Transverse colon (tissue), 4 donors: ENCODE data around the gene ARL8A. TPM values are rescaled to one million over a fixed set of nuclear protein-coding genes. Genes with fewer than 3 reads are reported as not detected.
A peak's percentile ranks its signal among the peaks of the same experiment; 100 is the strongest.

Source experiments
- DNase-seq: peaks from one replicate; pipeline ENCODE4 v3.0.0-alpha.2; 2019
- H3K27ac ChIP-seq, 4 donors: fragments of 200-600 bp; sonication (generic); 2 replicates each; pipeline ENCODE4 v1.5.1; 2016 to 2018; ENCODE audit warnings: inconsistent platforms in 4 of 4
- H3K27me3 ChIP-seq: fragments of 200-600 bp; sonication (generic); 2 replicates; pipeline ENCODE4 v1.5.1; 2017; ENCODE audit warnings: inconsistent platforms
- H3K36me3 ChIP-seq, 4 donors: fragments of 200-600 bp; sonication (generic); 2 replicates each; pipeline ENCODE4 v1.5.1; 2017 to 2019; ENCODE audit warnings: inconsistent platforms in 4 of 4
- H3K4me1 ChIP-seq, 4 donors: fragments of 200-600 bp; sonication (generic); 2 replicates each; pipeline ENCODE4 v1.5.1; 2017 to 2020; ENCODE audit warnings: inconsistent platforms in 4 of 4
- H3K4me3 ChIP-seq, 4 donors: fragments of 200-600 bp; sonication (generic); 1 replicate in 1 of 4; 2 replicates in 3 of 4; pipeline versions ENCODE4 v1.5.1 to v1.6.1; 2017 to 2019; ENCODE audit warnings: inconsistent platforms in 4 of 4
- H3K9me3 ChIP-seq, 2 donors: fragments of 200-600 bp; sonication (generic); 2 replicates each; pipeline ENCODE4 v1.5.1; 2017 to 2019; ENCODE audit warnings: inconsistent platforms in 2 of 2
- CTCF ChIP-seq, 5 experiments: fragments of 200-600 bp in 3 of 5; fragments of 450-650 bp in 2 of 5; sonication (generic) in 3 of 5; IDR thresholded peaks; 1 replicate in 2 of 5; 2 replicates in 3 of 5; pipeline ENCODE4 v1.5.1; 2016 to 2017; ENCODE audit warnings: antibody characterized with exemption in 5 of 5, inconsistent platforms in 3 of 5, mild to moderate bottlenecking in 2 of 5, moderate library complexity in 1 of 5
- EP300 ChIP-seq: sonication (generic); formaldehyde crosslinking; IDR thresholded peaks from one replicate; pipeline ENCODE4 v1.6.1; 2017; ENCODE audit warnings: antibody characterized with exemption, low read depth
- POLR2A ChIP-seq: fragments of 450-650 bp; IDR thresholded peaks from one replicate; pipeline ENCODE4 v1.6.1; 2016; ENCODE audit warnings: antibody characterized with exemption, mild to moderate bottlenecking, moderate library complexity
- POLR2AphosphoS5 ChIP-seq, 3 donors: sonication (generic); formaldehyde crosslinking; IDR thresholded peaks; one replicate each; pipeline ENCODE4 v1.6.1; 2016; ENCODE audit warnings: antibody characterized with exemption in 3 of 3
- WGBS, 2 donors: methylation state at CpG; one replicate each; pipeline ENCODE4 v1.1.5; 2018; ENCODE audit warnings: low coverage in 1 of 2; 5-methylcytosine and 5-hydroxymethylcytosine counted together
- in situ Hi-C, 4 donors: fragments of 200-750 bp; cut with MboI; loops; one replicate each; pipeline versions ENCODE4 v1.15.0 to v1.15.1; 2017; ENCODE audit warnings: low sequenced_read_pairs in 3 of 4, low pct_ligation_motif_present in 1 of 4, low pct_unique_long_range_greater_than_20kb in 1 of 4
- intact Hi-C: fragments of 100-400 bp; cut with DNase I; formaldehyde crosslinking; loops from one replicate; pipeline ENCODE4 v1.15.1; 2023; ENCODE audit warnings: low total_unique reads
- total RNA-seq, 4 donors: library from RNA; depleted of rRNA; stranded (reverse); fragments of >200 nt; gene quantifications; one replicate each; pipeline ENCODE4 v1.1.0, GENCODE V29; 2016

Gene ARL8A
- total RNA-seq, 4 donors from 2014 or later = 9.0 to 27.2 (median 21.6) TPM

DNA sequence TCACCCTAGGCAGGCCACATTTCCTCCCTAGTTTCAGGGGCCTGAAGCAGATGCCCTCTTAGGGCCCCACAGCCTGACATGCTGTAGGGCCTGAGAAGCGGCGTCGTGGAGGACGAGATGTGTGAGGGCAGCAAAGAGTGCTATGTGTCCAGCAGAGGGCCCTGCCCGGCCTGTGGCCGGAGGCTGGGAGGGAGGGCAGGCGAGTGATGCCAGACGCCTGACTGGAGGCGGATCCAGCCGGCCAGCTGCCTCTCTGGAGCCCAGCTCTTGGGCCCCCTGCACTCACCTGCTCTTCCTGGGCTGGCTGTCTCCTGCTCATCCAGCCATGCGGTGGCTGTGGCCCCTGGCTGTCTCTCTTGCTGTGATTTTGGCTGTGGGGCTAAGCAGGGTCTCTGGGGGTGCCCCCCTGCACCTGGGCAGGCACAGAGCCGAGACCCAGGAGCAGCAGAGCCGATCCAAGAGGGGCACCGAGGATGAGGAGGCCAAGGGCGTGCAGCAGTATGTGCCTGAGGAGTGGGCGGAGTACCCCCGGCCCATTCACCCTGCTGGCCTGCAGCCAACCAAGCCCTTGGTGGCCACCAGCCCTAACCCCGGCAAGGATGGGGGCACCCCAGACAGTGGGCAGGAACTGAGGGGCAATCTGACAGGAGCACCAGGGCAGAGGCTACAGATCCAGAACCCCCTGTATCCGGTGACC lies 21.8 kb downstream of the ARL8A start, which contains the start of gene GPR37L1:
Gene GPR37L1, plus strand, starts transcription at position 279 of the 697 bp plus-strand sequence. Its CDS starts 47 bp downstream, at position 326.
- Histone ChIP-seq H3K36me3 (no peaks in the 10 kb centered on the region), H3K27ac (no peak within 1 kb of the TSS), H3K9me3 (no peaks in the 10 kb centered on the region), H3K4me1 (peaks cover 0 to 11% (median 0%) of the 10 kb centered on the region in 4 donors), H3K4me3 (no peak within 1 kb of the TSS), H3K27me3 (no peaks in the 10 kb centered on the region)
- intact Hi-C loops (no loop called here), in situ Hi-C loops (loop anchor here in 3 of 4 donors (5.0 to 10.0 kb wide), 3 partner anchors 115 to 228 kb away; no protein-coding TSS in a partner anchor)
- WGBS, 2 donors = 66% methylated on average over 18 of the region's 19 CpGs; no CpG with 5 or more reads in 1 of the 2 donors
- DNase-seq = no peak
- TF ChIP-seq CTCF (IDR thresholded peaks at IDR 0.05) (peak in 2 of 5 experiments; percentile 7 to 10), EP300 (no peak)

DNA sequence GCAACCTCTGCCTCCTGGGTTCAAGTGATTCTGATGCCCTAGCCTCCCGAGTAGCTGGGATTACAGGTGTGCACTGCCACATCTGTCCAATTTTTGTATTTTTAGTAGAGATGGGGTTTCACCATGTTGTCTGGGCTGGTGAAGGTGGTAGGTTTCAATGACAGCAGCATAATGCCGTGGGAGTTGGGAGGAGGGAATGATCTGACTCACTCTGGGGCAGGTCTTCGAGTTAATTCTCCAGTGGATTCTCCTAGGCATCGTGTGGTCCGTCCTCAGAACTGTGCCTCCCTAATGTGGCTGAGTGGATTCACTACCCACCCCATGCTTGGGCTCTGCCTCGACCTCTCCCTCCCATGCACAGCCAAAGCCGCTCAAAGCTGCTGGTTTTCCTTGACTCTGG lies 23.5 kb downstream of the ARL8A start:
- peaks cover 0 to 13% (median 0%) of the 10 kb centered on the region in 4 donors for H3K4me1 ChIP-seq
- in situ Hi-C loops = loop anchor here in 3 of 4 donors (5.0 to 10.0 kb wide), 3 partner anchors 114 to 226 kb away; no protein-coding TSS in a partner anchor
- H3K36me3 ChIP-seq = no peaks in the 10 kb centered on the region
- H3K27me3 ChIP-seq = no peaks in the 10 kb centered on the region
- WGBS, 2 donors = 65 to 89% methylated on average over 3 to 7 of the region's 7 CpGs
- H3K27ac ChIP-seq = no peak overlapping the region
- TF ChIP-seq EP300 = no peak
- TF ChIP-seq CTCF (IDR thresholded peaks at IDR 0.05) = no peak
- TF ChIP-seq POLR2A = no peak
- no peak for TF ChIP-seq POLR2AphosphoS5 (IDR thresholded peaks at IDR 0.05)
- intact Hi-C loops = no loop called here
- DNase-seq = no peak
- H3K9me3 ChIP-seq = no peaks in the 10 kb centered on the region
- no peak overlapping the region for H3K4me3 ChIP-seq

DNA sequence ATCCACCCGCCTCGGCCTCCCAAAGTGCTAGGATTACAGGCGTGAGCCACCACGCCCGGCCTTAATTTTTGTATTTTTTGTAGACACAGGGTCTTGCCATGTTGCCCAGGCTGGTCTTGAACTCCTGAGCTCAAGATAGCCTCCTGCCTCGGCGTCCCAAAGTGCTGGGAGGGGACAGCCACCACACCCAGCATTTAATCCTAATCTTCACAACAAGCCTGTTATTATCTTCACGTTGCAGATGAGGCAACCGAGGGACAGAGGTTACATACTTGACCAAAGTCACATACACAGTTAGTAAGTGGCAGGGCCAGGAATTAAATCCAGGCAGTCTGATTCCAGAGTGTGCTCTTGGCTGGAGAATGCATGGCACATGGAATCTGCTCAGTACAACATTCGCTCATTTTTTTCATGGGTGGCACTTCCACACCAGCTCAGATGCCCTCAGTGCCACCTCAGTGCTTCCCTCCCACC lies 26.6 kb downstream of the ARL8A start:
- no peaks in the 10 kb centered on the region for H3K27me3 ChIP-seq
- no peak for TF ChIP-seq EP300
- peak; percentile 37 for TF ChIP-seq POLR2A
- peak in 2 of 3 donors; percentile 58 to 73 for TF ChIP-seq POLR2AphosphoS5 (IDR thresholded peaks at IDR 0.05)
- TF ChIP-seq CTCF (IDR thresholded peaks at IDR 0.05) = no peak
- H3K36me3 ChIP-seq = no peaks in the 10 kb centered on the region
- intact Hi-C loops = no loop called here
- in situ Hi-C loops = loop anchor here in 3 of 4 donors (10.0 kb wide), 1 partner anchor 103 kb away; the partner anchor contains the start of gene ELF3 (in 3 of the 3)
- H3K27ac ChIP-seq = peak overlapping the region; percentile 79 to 82 (median 80)
- H3K9me3 ChIP-seq = no peaks in the 10 kb centered on the region
- no peak overlapping the region for H3K4me3 ChIP-seq
- peak; percentile 42 for DNase-seq
- 55 to 76% methylated on average over 4 to 10 of the region's 10 CpGs for WGBS, 2 donors
- H3K4me1 ChIP-seq = peaks cover 3 to 29% (median 5%) of the 10 kb centered on the region in 4 donors

DNA sequence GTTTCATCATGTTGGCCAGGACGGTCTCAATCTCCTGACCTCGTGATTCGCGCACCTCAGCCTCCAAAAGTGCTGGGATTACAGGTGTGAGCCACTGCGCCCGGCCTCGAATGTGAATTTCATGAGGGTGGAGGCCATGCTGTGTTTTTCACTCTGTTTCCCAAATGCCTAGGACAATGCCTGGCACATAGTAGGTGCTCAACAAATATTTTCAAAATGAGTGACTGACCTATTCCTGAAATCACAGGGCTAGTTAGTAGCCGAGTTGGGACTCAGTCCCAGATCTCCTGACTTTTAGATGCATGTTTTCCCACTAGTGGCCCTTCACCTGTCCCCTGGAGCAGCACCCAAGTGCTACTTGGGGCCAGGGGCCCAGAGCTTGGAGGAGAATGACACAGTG lies 28.2 kb downstream of the ARL8A start:
- in situ Hi-C loops = loop anchor here in 3 of 4 donors (10.0 kb wide), 1 partner anchor 101 kb away; the partner anchor contains the start of gene ELF3 (in 3 of the 3)

More for the DNA sequence above, 28.2 kb downstream of the ARL8A start:
- Histone ChIP-seq H3K9me3 (no peaks in the 10 kb centered on the region), H3K4me3 (no peak overlapping the region), H3K27ac (no peak overlapping the region), H3K27me3 (no peaks in the 10 kb centered on the region), H3K4me1 (peaks cover 6 to 35% (median 10%) of the 10 kb centered on the region in 4 donors), H3K36me3 (no peaks in the 10 kb centered on the region)
- no peak for TF ChIP-seq EP300
- TF ChIP-seq POLR2A = no peak
- TF ChIP-seq CTCF (IDR thresholded peaks at IDR 0.05) = no peak
- no peak for TF ChIP-seq POLR2AphosphoS5 (IDR thresholded peaks at IDR 0.05)
- intact Hi-C loops = no loop called here
- DNase-seq = no peak
- WGBS, 2 donors = 95% methylated on average over 8 of the region's 8 CpGs; no CpG with 5 or more reads in 1 of the 2 donors
